SH-SY5Y (cell line): ENCODE results near the gene TMEM63B.

ENCODE experiments used
- GATA2 ChIP-seq: IDR thresholded peaks from 2 replicates; pipeline ENCODE4 v1.6.1; 2011; ENCODE audit warnings: mild to moderate bottlenecking, low read depth, low read length
- GATA3 ChIP-seq: IDR thresholded peaks from 2 replicates; pipeline ENCODE4 v1.6.1; 2011; ENCODE audit warnings: low read depth, mild to moderate bottlenecking, low read length, moderate library complexity

DNA sequence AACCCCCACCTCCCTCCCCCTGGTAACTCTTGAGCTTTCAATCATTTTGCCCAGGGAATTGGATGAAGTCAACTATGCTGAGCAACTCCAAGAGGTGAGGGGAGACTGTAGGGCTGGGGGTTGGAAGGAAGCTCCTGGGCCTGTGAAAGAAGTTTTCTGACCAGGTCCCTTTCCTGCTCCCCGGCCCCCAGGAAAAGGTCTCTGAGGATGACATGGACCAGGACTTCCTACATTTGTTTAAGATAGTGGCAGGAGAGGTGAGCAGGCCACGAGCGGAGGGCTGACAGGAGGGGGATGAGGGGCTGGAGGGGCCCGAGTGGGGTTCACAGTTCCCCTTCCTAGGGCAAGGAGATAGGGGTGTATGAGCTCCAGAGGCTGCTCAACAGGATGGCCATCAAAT, 53.1 kb downstream of the TMEM63B start:
- TF ChIP-seq GATA2 (no peak), GATA3 (no peak)
